ENCODE results near the gene COL2A1. TPM values are rescaled to one million over a fixed set of nuclear protein-coding genes. Genes with fewer than 3 reads are reported as not detected.

Gene COL2A1
- total RNA-seq, 1 donor from 2014 or later, result 0.27 TPM

GRCh38 chr12:48015954-48016353 lies 11.7 kb upstream of the COL2A1 start:
- Mint-ChIP-seq H3K27me3 (ENCODE audit: low read depth) (peaks cover 56% of the 10 kb centered on the region), H3K4me3 (ENCODE audit: low read depth) (no peak overlapping the region), H3K9me3 (no peaks in the 10 kb centered on the region), H3K27ac (no peak overlapping the region), H3K4me1 (ENCODE audit: low read depth) (no peaks in the 10 kb centered on the region), H3K36me3 (ENCODE audit: low read depth) (no peaks in the 10 kb centered on the region)
- DNase-seq (ENCODE audit: low spot score), result no peak
- intact Hi-C loops (cut with micrococcal nuclease), result no loop called here

- peaks cover 60% of the 10 kb centered on the region for H3K27me3 Mint-ChIP-seq (ENCODE audit: low read depth)
- H3K27ac Mint-ChIP-seq, result no peak overlapping the region
- no peak for DNase-seq (ENCODE audit: low spot score)
- no peaks in the 10 kb centered on the region for H3K36me3 Mint-ChIP-seq (ENCODE audit: low read depth)
- H3K9me3 Mint-ChIP-seq, result no peaks in the 10 kb centered on the region
- intact Hi-C loops (cut with micrococcal nuclease), result no loop called here
- H3K4me1 Mint-ChIP-seq (ENCODE audit: low read depth), result no peaks in the 10 kb centered on the region
- H3K4me3 Mint-ChIP-seq (ENCODE audit: low read depth), result no peak overlapping the region
These were observed 10.9 kb upstream of the COL2A1 start for GRCh38 chr12:48015129-48015528.

GRCh38 chr12:48013287-48013686 lies 9.0 kb upstream of the COL2A1 start:
- H3K4me3 Mint-ChIP-seq (ENCODE audit: low read depth), result no peak overlapping the region
- H3K9me3 Mint-ChIP-seq, result no peaks in the 10 kb centered on the region
- no peak overlapping the region for H3K27ac Mint-ChIP-seq
- peaks cover 67% of the 10 kb centered on the region for H3K27me3 Mint-ChIP-seq (ENCODE audit: low read depth)
- H3K4me1 Mint-ChIP-seq (ENCODE audit: low read depth), result no peaks in the 10 kb centered on the region
- H3K36me3 Mint-ChIP-seq (ENCODE audit: low read depth), result no peaks in the 10 kb centered on the region
- no peak for DNase-seq (ENCODE audit: low spot score)
- intact Hi-C loops (cut with micrococcal nuclease), result no loop called here

- H3K36me3 Mint-ChIP-seq (ENCODE audit: low read depth), result no peaks in the 10 kb centered on the region
- H3K27me3 Mint-ChIP-seq (ENCODE audit: low read depth), result peaks cover 71% of the 10 kb centered on the region
- no peaks in the 10 kb centered on the region for H3K9me3 Mint-ChIP-seq
- H3K4me1 Mint-ChIP-seq (ENCODE audit: low read depth), result no peaks in the 10 kb centered on the region
- intact Hi-C loops (cut with micrococcal nuclease), result no loop called here
- DNase-seq (ENCODE audit: low spot score), result no peak
- no peak overlapping the region for H3K27ac Mint-ChIP-seq
- H3K4me3 Mint-ChIP-seq (ENCODE audit: low read depth), result no peak overlapping the region
These were observed 7.8 kb upstream of the COL2A1 start for GRCh38 chr12:48012070-48012469.

- intact Hi-C loops (cut with micrococcal nuclease), result no loop called here
- H3K4me3 Mint-ChIP-seq (ENCODE audit: low read depth), result no peak overlapping the region
- no peak for DNase-seq (ENCODE audit: low spot score)
- H3K27ac Mint-ChIP-seq, result no peak overlapping the region
- no peaks in the 10 kb centered on the region for H3K36me3 Mint-ChIP-seq (ENCODE audit: low read depth)
- no peaks in the 10 kb centered on the region for H3K9me3 Mint-ChIP-seq
- H3K4me1 Mint-ChIP-seq (ENCODE audit: low read depth), result no peaks in the 10 kb centered on the region
- H3K27me3 Mint-ChIP-seq (ENCODE audit: low read depth), result peaks cover 78% of the 10 kb centered on the region
These were observed 6.2 kb upstream of the COL2A1 start for GRCh38 chr12:48010366-48010970.

GRCh38 chr12:48009471-48009870 lies 5.2 kb upstream of the COL2A1 start:
- no peak for DNase-seq (ENCODE audit: low spot score)
- Mint-ChIP-seq H3K4me1 (ENCODE audit: low read depth) (no peaks in the 10 kb centered on the region), H3K27me3 (ENCODE audit: low read depth) (peaks cover 80% of the 10 kb centered on the region), H3K36me3 (ENCODE audit: low read depth) (no peaks in the 10 kb centered on the region), H3K4me3 (ENCODE audit: low read depth) (no peak overlapping the region), H3K27ac (no peak overlapping the region), H3K9me3 (no peaks in the 10 kb centered on the region)
- intact Hi-C loops (cut with micrococcal nuclease), result loop anchor here (10.0 kb wide), 1 partner anchor 975 kb away; no protein-coding TSS in a partner anchor

GRCh38 chr12:48008950-48009349 lies 4.7 kb upstream of the COL2A1 start:
- no peak for DNase-seq (ENCODE audit: low spot score)
- no peaks in the 10 kb centered on the region for H3K9me3 Mint-ChIP-seq
- H3K36me3 Mint-ChIP-seq (ENCODE audit: low read depth), result no peaks in the 10 kb centered on the region
- H3K27ac Mint-ChIP-seq, result no peak overlapping the region
- H3K4me1 Mint-ChIP-seq (ENCODE audit: low read depth), result peaks cover under 1% of the 10 kb centered on the region
- intact Hi-C loops (cut with micrococcal nuclease), result loop anchor here (10.0 kb wide), 1 partner anchor 976 kb away; no protein-coding TSS in a partner anchor
- H3K4me3 Mint-ChIP-seq (ENCODE audit: low read depth), result no peak overlapping the region
- peaks cover 77% of the 10 kb centered on the region for H3K27me3 Mint-ChIP-seq (ENCODE audit: low read depth)

GRCh38 chr12:48008349-48008748 lies 4.1 kb upstream of the COL2A1 start:
- Mint-ChIP-seq H3K27ac (no peak overlapping the region), H3K27me3 (ENCODE audit: low read depth) (peaks cover 78% of the 10 kb centered on the region), H3K4me1 (ENCODE audit: low read depth) (peaks cover 7% of the 10 kb centered on the region), H3K9me3 (no peaks in the 10 kb centered on the region), H3K4me3 (ENCODE audit: low read depth) (no peak overlapping the region), H3K36me3 (ENCODE audit: low read depth) (no peaks in the 10 kb centered on the region)
- intact Hi-C loops (cut with micrococcal nuclease), result loop anchor here (10.0 kb wide), 1 partner anchor 976 kb away; no protein-coding TSS in a partner anchor
- no peak for DNase-seq (ENCODE audit: low spot score)

GRCh38 chr12:48007206-48007605 lies 2.9 kb upstream of the COL2A1 start:
- intact Hi-C loops (cut with micrococcal nuclease), result loop anchor here (10.0 kb wide), 1 partner anchor 978 kb away; no protein-coding TSS in a partner anchor
- H3K4me3 Mint-ChIP-seq (ENCODE audit: low read depth), result no peak overlapping the region
- no peaks in the 10 kb centered on the region for H3K9me3 Mint-ChIP-seq
- H3K27ac Mint-ChIP-seq, result no peak overlapping the region
- peaks cover 79% of the 10 kb centered on the region for H3K27me3 Mint-ChIP-seq (ENCODE audit: low read depth)
- H3K4me1 Mint-ChIP-seq (ENCODE audit: low read depth), result peaks cover 15% of the 10 kb centered on the region
- no peaks in the 10 kb centered on the region for H3K36me3 Mint-ChIP-seq (ENCODE audit: low read depth)
- no peak for DNase-seq (ENCODE audit: low spot score)

GRCh38 chr12:48005750-48006021 lies 1.4 kb upstream of the COL2A1 start:
- Mint-ChIP-seq H3K4me3 (ENCODE audit: low read depth) (peak overlapping the region; percentile 46), H3K4me1 (ENCODE audit: low read depth) (peaks cover 25% of the 10 kb centered on the region), H3K27ac (no peak overlapping the region), H3K27me3 (ENCODE audit: low read depth) (peaks cover 82% of the 10 kb centered on the region), H3K9me3 (no peaks in the 10 kb centered on the region), H3K36me3 (ENCODE audit: low read depth) (no peaks in the 10 kb centered on the region)
- no peak for DNase-seq (ENCODE audit: low spot score)
- intact Hi-C loops (cut with micrococcal nuclease), result loop anchor here (10.0 kb wide), 1 partner anchor 979 kb away; no protein-coding TSS in a partner anchor

- Mint-ChIP-seq H3K9me3 (no peaks in the 10 kb centered on the region), H3K27me3 (ENCODE audit: low read depth) (peaks cover 87% of the 10 kb centered on the region), H3K4me3 (ENCODE audit: low read depth) (peak overlapping the region; percentile 46), H3K36me3 (ENCODE audit: low read depth) (no peaks in the 10 kb centered on the region), H3K27ac (no peak overlapping the region), H3K4me1 (ENCODE audit: low read depth) (peaks cover 25% of the 10 kb centered on the region)
- no peak for DNase-seq (ENCODE audit: low spot score)
- intact Hi-C loops (cut with micrococcal nuclease), result loop anchor here (10.0 kb wide), 1 partner anchor 980 kb away; no protein-coding TSS in a partner anchor
These were observed 899 bp upstream of the COL2A1 start for GRCh38 chr12:48005001-48005749.

GRCh38 chr12:48003226-48004052 lies 837 bp downstream of the COL2A1 start:
- Mint-ChIP-seq H3K9me3 (no peaks in the 10 kb centered on the region), H3K4me1 (ENCODE audit: low read depth) (peaks cover 25% of the 10 kb centered on the region), H3K4me3 (ENCODE audit: low read depth) (peak overlapping the region; percentile 34), H3K27ac (no peak overlapping the region), H3K36me3 (ENCODE audit: low read depth) (no peaks in the 10 kb centered on the region), H3K27me3 (ENCODE audit: low read depth) (peaks cover 89% of the 10 kb centered on the region)
- intact Hi-C loops (cut with micrococcal nuclease), result loop anchor here (1.0 to 10.0 kb wide), 2 partner anchors 162 to 981 kb away; no protein-coding TSS in a partner anchor
- DNase-seq (ENCODE audit: low spot score), result no peak

Measured in activated T-helper 2 cell treated with anti-CD3 and anti-CD28 coated beads, Interferon-gamma antibody, Interleukin-2, Interleukin-4, amounts not matched to agents 10 μg/mL and 5 μg/mL and 100 μg/mL, durations not matched to agents 14 hours and 24 hours and 36 hours (primary cell).